ENCODE measurements around the gene IL5RA. TPM values are rescaled to one million over a fixed set of nuclear protein-coding genes. Genes with fewer than 3 reads are reported as not detected.

IL5RA gene
- total and polyA plus RNA-seq, 2 donors, result 0.13 to 0.69 TPM

DNA sequence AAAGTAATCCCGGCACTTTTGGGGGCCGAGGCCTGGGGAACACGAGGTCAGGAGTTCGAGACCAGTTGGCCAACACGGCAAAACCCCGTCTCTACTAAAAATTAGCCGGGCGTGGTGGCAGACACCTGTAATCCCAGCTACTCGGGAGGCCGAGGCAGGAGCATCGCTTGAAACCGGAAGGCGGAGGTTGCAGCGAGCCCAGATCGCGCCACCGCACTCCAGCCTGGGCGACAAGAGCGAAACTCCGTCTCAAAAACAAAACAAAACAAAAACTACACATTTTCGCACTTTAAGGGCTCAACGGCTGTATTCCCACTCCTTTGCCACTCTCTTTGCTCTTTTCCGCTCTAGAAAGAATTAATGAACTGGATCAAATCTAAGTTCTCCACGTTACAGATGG lies 15.8 kb upstream of the IL5RA start:
- H3K27ac ChIP-seq (ENCODE audit: low read depth), result no peak overlapping the region
- WGBS, result 91% methylated on average over 24 of the region's 24 CpGs
- peak overlapping the region; percentile 61 for H3K4me3 ChIP-seq (ENCODE audit: low read depth, low read length)
- DNase-seq (ENCODE audit: extremely low spot score), result no peak
- H3K4me1 ChIP-seq (ENCODE audit: insufficient read depth), result no peaks in the 10 kb centered on the region
- H3K36me3 ChIP-seq (ENCODE audit: insufficient read depth), result no peaks in the 10 kb centered on the region

DNA sequence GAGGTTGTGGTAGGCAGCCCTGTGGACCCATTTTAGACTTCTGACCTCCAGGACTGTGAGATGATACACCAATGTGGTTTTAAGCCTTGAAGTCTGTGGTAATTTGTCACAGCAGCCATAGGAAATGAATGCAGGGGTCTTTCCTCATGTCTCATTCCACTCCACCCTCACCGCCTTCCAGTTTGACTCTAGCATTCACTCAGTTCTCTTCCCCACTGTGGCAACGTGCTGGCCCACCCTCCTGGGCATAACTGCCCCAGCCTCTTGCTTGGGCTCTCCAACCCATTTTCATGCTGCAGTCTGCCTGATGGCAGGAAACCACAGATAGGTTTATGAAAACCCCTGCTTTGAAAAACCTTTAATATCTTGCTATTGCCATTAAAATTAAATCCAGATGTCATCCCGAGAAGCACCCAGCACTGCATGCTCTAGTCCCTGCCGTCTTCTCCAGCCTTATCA lies 9.2 kb upstream of the IL5RA start:
- Histone ChIP-seq H3K4me1 (ENCODE audit: insufficient read depth) (no peaks in the 10 kb centered on the region), H3K27ac (ENCODE audit: low read depth) (no peak overlapping the region)
- 61% methylated on average over 4 of the region's 4 CpGs for WGBS

DNA sequence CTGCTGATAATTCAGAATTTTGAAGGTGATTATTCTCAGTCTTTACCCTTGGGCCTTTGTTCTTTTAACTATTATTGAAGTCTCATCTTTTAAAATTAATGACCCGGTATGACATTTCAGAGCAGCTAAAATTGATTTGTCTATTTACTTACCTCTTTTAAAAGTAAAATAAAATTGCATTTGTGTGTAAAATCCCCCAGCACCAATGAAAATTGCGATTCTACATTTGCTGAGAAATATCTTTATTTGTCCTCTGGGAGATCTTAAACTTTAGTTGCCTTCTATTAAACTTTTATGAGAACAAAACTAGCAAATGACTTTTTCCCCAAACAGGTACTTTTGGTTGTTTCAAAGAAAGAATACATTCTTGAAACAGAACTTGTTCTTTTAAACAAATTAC lies 7.5 kb upstream of the IL5RA start:
- no peak for DNase-seq (ENCODE audit: extremely low spot score)
- Histone ChIP-seq H3K4me3 (ENCODE audit: low read depth, low read length) (no peak overlapping the region), H3K4me1 (ENCODE audit: insufficient read depth) (no peaks in the 10 kb centered on the region), H3K36me3 (ENCODE audit: insufficient read depth) (no peaks in the 10 kb centered on the region), H3K27ac (ENCODE audit: low read depth) (no peak overlapping the region)
- WGBS, result 62% methylated on average over 2 of the region's 2 CpGs

More for the DNA sequence above, 9.2 kb upstream of the IL5RA start:
- DNase-seq (ENCODE audit: extremely low spot score), result no peak
- Histone ChIP-seq H3K4me3 (ENCODE audit: low read depth, low read length) (no peak overlapping the region), H3K36me3 (ENCODE audit: insufficient read depth) (no peaks in the 10 kb centered on the region)

DNA sequence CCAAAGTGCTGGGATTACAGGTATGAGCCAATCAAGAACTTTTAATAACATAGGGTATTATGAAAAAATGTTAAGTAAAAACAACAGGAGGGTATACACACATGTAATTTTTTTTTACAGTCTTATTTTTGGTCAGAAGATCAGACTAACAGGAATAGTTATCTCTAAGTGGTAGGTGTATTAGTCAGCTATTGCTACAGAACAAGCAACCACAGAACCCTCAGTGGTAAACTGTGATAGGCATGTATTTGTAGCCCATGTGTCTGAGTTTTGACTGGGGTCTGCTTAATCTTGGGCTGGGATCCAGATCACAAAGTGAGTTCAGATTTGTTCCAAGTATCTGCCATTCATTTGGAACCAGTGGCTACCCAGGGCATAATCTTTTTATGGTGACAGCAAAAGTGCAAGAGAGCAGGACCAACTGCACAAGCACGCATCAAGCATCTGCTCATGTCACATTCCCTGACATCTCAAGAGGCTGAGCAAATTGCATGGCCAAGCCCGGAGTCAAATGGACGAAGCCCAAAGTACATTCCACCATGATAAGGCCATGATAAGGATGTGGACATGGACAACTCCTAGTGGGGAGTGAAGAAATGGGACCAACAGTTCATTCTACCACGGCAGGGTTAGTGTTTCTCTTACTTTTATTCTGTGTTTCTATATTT lies 3.0 kb upstream of the IL5RA start:
- Histone ChIP-seq H3K36me3 (ENCODE audit: insufficient read depth) (no peaks in the 10 kb centered on the region), H3K4me3 (ENCODE audit: low read depth, low read length) (no peak overlapping the region), H3K4me1 (ENCODE audit: insufficient read depth) (no peaks in the 10 kb centered on the region), H3K27ac (ENCODE audit: low read depth) (no peak overlapping the region)
- 74% methylated on average over 4 of the region's 4 CpGs for WGBS
- no peak for DNase-seq (ENCODE audit: extremely low spot score)

DNA sequence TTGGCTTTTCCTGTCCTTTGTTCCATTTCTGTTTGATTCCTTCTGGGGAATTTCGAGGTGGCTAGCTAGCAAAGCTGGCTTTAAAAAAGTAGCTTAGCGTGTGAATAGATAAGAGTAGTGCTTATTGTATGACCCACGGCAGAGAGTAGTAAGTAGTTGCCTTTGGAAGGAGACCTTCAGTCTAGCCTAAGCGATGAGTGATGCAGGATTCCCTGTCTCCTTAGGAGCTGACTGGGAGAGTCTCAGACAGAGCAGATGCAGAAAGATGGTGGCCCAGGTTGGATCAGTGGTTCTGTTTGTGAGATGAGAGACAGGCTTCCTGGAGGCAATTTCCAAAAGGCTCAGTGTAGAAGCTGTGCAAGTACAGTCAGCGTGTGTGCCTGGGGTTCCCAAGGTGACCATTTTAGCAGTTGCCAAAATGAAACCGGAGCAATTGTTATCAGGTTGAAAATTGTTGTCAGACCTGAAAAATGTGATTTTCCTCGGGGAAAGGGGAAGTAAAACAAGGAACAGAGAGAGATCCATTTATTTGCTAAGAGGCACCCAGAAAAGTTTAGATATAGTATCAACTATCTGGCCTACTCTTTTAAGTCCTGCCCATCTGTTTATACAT lies 681 bp upstream of the IL5RA start:
- Histone ChIP-seq H3K4me3 (ENCODE audit: low read depth, low read length) (no peak overlapping the region), H3K27ac (ENCODE audit: low read depth) (no peak overlapping the region), H3K4me1 (ENCODE audit: insufficient read depth) (no peaks in the 10 kb centered on the region), H3K36me3 (ENCODE audit: insufficient read depth) (no peaks in the 10 kb centered on the region)
- 62% methylated on average over 7 of the region's 7 CpGs for WGBS
- no peak for DNase-seq (ENCODE audit: extremely low spot score)

DNA sequence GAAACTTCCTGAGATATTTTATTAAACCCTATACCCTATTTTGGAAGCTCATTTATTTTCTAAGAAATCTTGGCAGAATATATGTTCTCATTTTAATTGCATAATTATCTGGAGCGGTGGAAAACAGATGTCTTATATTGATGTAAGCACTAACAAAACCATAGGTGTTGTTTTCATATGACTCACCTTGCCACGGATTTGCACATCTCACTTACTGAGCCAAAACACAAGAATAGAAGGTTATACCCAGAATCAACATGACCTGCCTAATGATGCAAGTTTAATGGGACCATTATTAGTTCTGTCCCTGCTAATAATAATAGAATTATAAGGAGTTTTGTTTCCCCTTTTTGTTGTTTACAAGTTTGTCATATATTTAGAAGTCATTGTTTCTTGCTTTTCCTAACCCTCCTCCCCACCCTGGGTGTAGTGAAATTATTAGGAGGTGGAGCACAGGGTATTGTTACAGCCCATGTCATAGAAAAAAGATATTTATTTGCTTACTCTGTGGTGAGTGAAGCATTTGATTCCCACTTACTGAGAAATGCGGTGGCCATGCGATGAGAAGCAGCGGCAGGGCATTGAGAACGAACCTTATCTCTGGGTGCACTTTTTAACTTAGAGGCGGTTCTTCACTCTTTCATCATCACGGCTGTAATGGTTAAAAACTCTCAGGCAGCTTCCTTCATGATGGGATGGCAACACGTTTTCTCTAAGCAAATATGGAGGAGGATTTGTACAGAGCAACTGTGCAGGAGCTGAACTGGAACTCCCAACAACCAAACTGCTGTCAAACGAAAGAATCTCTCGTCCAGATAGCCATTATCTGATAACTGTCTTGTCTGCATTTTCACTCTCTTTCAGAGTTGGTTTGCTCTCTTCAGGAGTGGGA lies 521 bp downstream of the IL5RA start:
- no peak for DNase-seq (ENCODE audit: extremely low spot score)
- Histone ChIP-seq H3K36me3 (ENCODE audit: insufficient read depth) (no peaks in the 10 kb centered on the region), H3K4me3 (ENCODE audit: low read depth, low read length) (no peak overlapping the region), H3K4me1 (ENCODE audit: insufficient read depth) (no peaks in the 10 kb centered on the region), H3K27ac (ENCODE audit: low read depth) (no peak overlapping the region)
- WGBS, result 47% methylated on average over 11 of the region's 11 CpGs

DNA sequence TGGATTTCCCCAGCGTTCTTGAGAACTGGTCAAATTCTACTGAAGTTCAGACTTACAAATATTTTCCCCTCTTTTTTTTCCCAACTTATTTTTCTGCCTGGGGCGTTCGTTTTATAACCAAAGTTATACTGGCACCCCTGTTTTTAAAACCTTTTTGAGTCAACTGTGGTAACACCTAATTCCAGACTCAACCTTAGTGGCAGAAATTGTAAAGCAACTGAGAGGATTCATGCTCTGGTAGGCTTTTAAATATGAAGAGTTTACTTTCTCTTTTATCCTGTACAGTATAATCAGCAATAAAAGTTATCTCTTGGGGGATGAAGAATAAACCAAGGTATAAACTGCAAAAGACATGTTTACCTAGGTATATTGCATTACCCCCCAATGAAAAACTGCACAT lies 2.3 kb downstream of the IL5RA start:
- H3K4me3 ChIP-seq (ENCODE audit: low read depth, low read length), result no peak overlapping the region
- 63% methylated on average over 3 of the region's 3 CpGs for WGBS
- DNase-seq (ENCODE audit: extremely low spot score), result no peak
- no peaks in the 10 kb centered on the region for H3K4me1 ChIP-seq (ENCODE audit: insufficient read depth)
- H3K36me3 ChIP-seq (ENCODE audit: insufficient read depth), result no peaks in the 10 kb centered on the region
- H3K27ac ChIP-seq (ENCODE audit: low read depth), result no peak overlapping the region

DNA sequence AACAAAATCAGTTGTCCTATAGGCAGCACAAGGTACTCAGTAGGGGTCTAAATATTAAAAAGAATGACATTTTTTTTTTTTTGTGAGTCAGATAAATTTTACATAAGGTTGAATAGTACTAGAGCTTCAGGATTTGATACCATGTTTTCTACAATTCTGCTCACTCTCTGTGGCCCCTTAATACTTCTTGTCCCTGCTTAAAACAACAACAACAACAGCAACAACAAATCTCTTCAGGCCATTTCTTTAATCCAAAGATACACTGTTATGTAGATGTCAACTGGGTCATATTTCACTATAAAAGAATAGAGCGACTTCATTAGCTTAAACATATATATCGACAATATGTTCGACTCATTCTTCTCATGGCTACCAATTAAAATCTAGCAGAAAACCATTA lies 3.0 kb downstream of the IL5RA start:
- no peak for DNase-seq (ENCODE audit: extremely low spot score)
- 97% methylated on average over 3 of the region's 3 CpGs for WGBS
- Histone ChIP-seq H3K36me3 (ENCODE audit: insufficient read depth) (no peaks in the 10 kb centered on the region), H3K4me3 (ENCODE audit: low read depth, low read length) (no peak overlapping the region), H3K27ac (ENCODE audit: low read depth) (no peak overlapping the region), H3K4me1 (ENCODE audit: insufficient read depth) (no peaks in the 10 kb centered on the region)

DNA sequence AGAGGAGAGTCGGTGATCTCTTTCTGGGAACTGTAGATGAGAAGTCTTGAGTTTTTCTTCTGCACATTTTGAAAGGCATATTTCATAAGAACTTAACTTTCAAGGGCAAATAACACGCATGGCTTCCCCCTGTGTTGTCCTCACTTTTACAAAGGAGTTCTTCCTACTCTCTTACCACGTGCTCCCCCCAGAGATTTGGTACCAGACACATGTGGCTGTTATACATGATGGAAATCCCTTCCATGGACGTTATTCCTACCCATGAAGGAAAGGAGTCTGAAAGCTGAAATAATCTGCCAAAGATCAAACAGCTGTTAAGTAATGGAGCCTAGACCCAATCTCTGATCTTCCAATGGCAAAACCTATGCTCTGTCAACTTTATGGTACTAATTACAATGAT lies 4.4 kb downstream of the IL5RA start:
- H3K27ac ChIP-seq (ENCODE audit: low read depth), result no peak overlapping the region
- WGBS, result 63% methylated on average over 4 of the region's 4 CpGs
- H3K4me1 ChIP-seq (ENCODE audit: insufficient read depth), result no peaks in the 10 kb centered on the region
- H3K4me3 ChIP-seq (ENCODE audit: low read depth, low read length), result no peak overlapping the region
- no peaks in the 10 kb centered on the region for H3K36me3 ChIP-seq (ENCODE audit: insufficient read depth)
- DNase-seq (ENCODE audit: extremely low spot score), result no peak

DNA sequence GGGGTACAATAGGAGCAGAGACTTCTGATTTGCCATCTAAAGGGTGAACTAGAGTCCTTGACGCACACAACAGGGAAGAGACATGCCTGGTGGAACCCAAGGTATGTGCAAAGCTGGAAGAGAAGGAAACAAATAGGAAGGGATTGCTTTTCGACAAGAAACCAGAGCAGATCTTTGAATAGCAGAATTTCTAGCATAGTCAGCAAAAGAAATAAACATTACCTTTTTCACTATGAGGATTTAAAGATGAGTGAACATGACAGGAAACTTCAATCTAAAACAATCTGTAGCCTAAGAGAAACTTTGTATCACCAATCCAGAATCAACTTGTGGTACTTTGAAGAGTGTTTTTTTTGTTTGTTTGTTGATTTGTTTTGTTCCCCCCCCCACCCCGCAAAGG lies 4.9 kb downstream of the IL5RA start:
- Histone ChIP-seq H3K4me3 (ENCODE audit: low read depth, low read length) (no peak overlapping the region), H3K4me1 (ENCODE audit: insufficient read depth) (no peaks in the 10 kb centered on the region), H3K27ac (ENCODE audit: low read depth) (no peak overlapping the region), H3K36me3 (ENCODE audit: insufficient read depth) (no peaks in the 10 kb centered on the region)
- no peak for DNase-seq (ENCODE audit: extremely low spot score)
- 92% methylated on average over 3 of the region's 3 CpGs for WGBS

DNA sequence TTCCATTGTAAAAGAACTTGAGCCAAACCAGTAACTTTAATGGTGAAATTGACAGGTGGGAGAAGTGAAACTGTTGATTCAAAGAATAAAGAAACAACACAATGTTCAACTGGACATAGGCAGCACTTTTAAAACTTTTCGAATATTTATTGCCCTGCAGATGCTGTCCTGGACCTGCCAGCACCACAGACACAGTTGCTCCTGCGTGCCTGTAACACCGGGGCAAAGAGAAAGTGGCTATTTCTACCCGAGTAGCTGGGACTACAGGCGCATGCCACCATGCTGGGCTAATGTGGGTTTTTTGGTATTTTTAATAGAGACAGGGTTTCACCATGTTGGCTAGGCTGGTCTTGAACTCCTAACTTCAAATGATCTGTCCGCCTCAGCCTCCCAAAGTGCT lies 7.4 kb downstream of the IL5RA start:
- Histone ChIP-seq H3K27ac (ENCODE audit: low read depth) (no peak overlapping the region), H3K4me1 (ENCODE audit: insufficient read depth) (no peaks in the 10 kb centered on the region), H3K4me3 (ENCODE audit: low read depth, low read length) (no peak overlapping the region), H3K36me3 (ENCODE audit: insufficient read depth) (no peaks in the 10 kb centered on the region)
- DNase-seq (ENCODE audit: extremely low spot score), result no peak
- 88% methylated on average over 6 of the region's 6 CpGs for WGBS

DNA sequence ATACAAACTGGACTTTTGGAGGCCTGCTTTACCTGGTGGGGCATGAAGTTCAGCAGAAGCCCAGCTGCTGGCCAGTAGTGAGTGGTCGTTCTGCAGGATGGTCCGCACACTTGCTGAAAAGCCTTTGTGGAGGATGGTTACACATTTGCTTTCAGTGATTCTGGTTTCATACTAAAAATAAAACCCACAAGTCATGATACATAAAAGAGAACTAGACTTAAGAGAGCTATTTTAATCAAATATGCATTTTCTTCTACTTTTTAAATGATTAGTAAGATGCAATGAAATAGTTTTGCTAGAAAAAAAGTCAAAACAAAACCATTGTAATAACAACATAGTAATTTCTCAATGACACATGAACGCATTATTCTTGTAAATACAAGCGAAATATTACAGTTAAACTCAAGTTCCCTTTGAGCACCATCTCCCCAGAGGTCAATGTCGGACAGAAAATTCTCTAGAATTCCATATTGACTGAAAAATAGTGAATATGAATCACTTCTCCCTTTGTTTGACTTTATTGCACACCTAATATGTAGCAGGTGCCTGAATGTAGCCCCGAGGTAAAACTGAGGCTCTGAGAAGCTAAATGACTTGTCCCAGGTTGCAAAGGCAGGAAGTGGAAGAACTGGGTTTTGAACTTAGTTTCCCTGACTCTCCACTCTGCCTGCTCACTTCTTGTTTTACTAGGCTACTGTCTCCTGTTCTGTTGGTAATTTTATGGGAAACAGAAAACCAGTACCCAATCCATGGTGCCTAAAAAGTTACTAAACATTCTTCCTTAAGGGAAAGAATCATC lies 8.3 kb downstream of the IL5RA start:
- DNase-seq (ENCODE audit: extremely low spot score), result no peak
- H3K4me1 ChIP-seq (ENCODE audit: insufficient read depth), result no peaks in the 10 kb centered on the region

DNA sequence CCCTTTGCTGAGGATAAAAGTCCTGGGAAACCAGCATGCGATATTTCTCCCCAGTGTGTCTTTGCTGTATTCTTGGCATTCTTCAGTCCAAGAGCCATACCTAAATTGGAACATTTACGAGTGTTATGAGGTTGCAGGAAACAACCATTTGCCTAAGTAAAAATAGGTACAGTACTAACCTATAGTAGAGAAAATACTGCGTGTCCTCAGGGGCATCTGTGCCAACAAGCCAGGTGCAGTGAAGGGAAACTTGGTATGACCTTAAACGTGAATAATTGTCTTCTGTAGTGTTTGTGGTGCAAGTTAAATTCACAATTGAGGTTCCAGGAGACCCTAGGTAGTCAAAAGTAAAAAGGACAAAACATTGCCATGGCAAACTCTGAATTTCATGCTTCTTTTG lies 12.2 kb downstream of the IL5RA start:
- H3K4me3 ChIP-seq (ENCODE audit: low read depth, low read length), result no peak overlapping the region
- 74% methylated on average over 4 of the region's 4 CpGs for WGBS

More for the DNA sequence above, 8.3 kb downstream of the IL5RA start:
- WGBS, result 87% methylated on average over 6 of the region's 6 CpGs
- no peaks in the 10 kb centered on the region for H3K36me3 ChIP-seq (ENCODE audit: insufficient read depth)
- H3K4me3 ChIP-seq (ENCODE audit: low read depth, low read length), result no peak overlapping the region
- no peak overlapping the region for H3K27ac ChIP-seq (ENCODE audit: low read depth)

More for the DNA sequence above, 12.2 kb downstream of the IL5RA start:
- DNase-seq (ENCODE audit: extremely low spot score), result no peak
- Histone ChIP-seq H3K27ac (ENCODE audit: low read depth) (no peak overlapping the region), H3K4me1 (ENCODE audit: insufficient read depth) (no peaks in the 10 kb centered on the region), H3K36me3 (ENCODE audit: insufficient read depth) (no peaks in the 10 kb centered on the region)

All from urinary bladder (tissue), 4 donors.